Measurements from ENCODE around the gene CALN1. TPM values are rescaled to one million over a fixed set of nuclear protein-coding genes. Genes with fewer than 3 reads are reported as not detected.

The CALN1 gene
- total RNA-seq, 4 donors from 2014 or later, result 0.04 TPM; not detected in 3

GRCh38 chr7:72023926-72024325 is 388.2 kb downstream of the CALN1 start:
- ATAC-seq, result no peak
- H3K4me1 ChIP-seq, result no peaks in the 10 kb centered on the region
- H3K36me3 ChIP-seq, result no peaks in the 10 kb centered on the region
- 75 to 84% methylated on average over 4 of the region's 4 CpGs for WGBS, 2 donors (ENCODE audit: low coverage in 1 of 2)
- no peaks in the 10 kb centered on the region for H3K27me3 ChIP-seq
- H3K4me3 ChIP-seq, result no peak overlapping the region
- no peak overlapping the region for H3K27ac ChIP-seq
- no peak for TF ChIP-seq EP300 (IDR thresholded peaks at IDR 0.05)
- no peak for TF ChIP-seq POLR2A (IDR thresholded peaks at IDR 0.05)
- TF ChIP-seq CTCF (IDR thresholded peaks at IDR 0.05), result no peak
- TF ChIP-seq POLR2AphosphoS5 (IDR thresholded peaks at IDR 0.05), result no peak
- H3K9me3 ChIP-seq, result peaks cover 0 to 22% (median 0%) of the 10 kb centered on the region in 3 donors

GRCh38 chr7:72021716-72022115 is 390.4 kb downstream of the CALN1 start:
- H3K9me3 ChIP-seq, result peaks cover 0 to 16% (median 0%) of the 10 kb centered on the region in 3 donors
- no peak overlapping the region for H3K4me3 ChIP-seq
- no peak for ATAC-seq
- 74 to 89% methylated on average over 3 of the region's 3 CpGs for WGBS, 2 donors (ENCODE audit: low coverage in 1 of 2)
- H3K27me3 ChIP-seq, result no peaks in the 10 kb centered on the region
- no peak overlapping the region for H3K27ac ChIP-seq
- H3K36me3 ChIP-seq, result no peaks in the 10 kb centered on the region
- no peak for TF ChIP-seq EP300 (IDR thresholded peaks at IDR 0.05)
- TF ChIP-seq POLR2A (IDR thresholded peaks at IDR 0.05), result no peak
- no peak for TF ChIP-seq CTCF (IDR thresholded peaks at IDR 0.05)
- no peak for TF ChIP-seq POLR2AphosphoS5 (IDR thresholded peaks at IDR 0.05)
- no peaks in the 10 kb centered on the region for H3K4me1 ChIP-seq

DNA sequence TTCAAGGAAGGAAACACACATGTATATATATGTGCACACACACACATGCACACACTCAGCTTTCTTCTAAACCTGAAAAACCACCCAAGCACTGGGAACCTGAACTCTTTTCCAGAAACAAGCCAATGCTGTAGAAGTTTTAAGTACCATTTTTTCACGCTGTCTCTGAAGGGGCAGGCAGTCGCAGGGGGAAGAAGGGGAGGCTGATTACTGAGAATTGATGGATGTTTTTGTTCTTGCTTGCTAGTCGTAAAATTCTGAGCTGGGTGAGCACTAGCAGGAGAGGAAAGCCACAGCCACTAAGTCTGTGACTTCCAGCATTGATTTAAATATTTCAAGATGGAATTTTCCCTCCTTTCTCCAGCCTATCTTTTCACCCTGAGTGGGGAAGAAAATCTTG is 391.8 kb downstream of the CALN1 start:
- ATAC-seq, result no peak
- TF ChIP-seq POLR2AphosphoS5 (IDR thresholded peaks at IDR 0.05), result no peak
- no peak for TF ChIP-seq EP300 (IDR thresholded peaks at IDR 0.05)
- TF ChIP-seq POLR2A (IDR thresholded peaks at IDR 0.05), result no peak
- TF ChIP-seq CTCF (IDR thresholded peaks at IDR 0.05), result no peak
- Histone ChIP-seq H3K27ac (no peak overlapping the region), H3K27me3 (no peaks in the 10 kb centered on the region), H3K9me3 (peaks cover 0 to 16% (median 0%) of the 10 kb centered on the region in 3 donors), H3K4me1 (no peaks in the 10 kb centered on the region), H3K4me3 (no peak overlapping the region), H3K36me3 (no peaks in the 10 kb centered on the region)
- WGBS, 2 donors (ENCODE audit: low coverage in 1 of 2), result 0 to 49% methylated on average over 3 of the region's 3 CpGs

GRCh38 chr7:72019436-72019835 is 392.7 kb downstream of the CALN1 start:
- Histone ChIP-seq H3K27ac (no peak overlapping the region), H3K36me3 (no peaks in the 10 kb centered on the region), H3K4me3 (no peak overlapping the region), H3K27me3 (no peaks in the 10 kb centered on the region), H3K9me3 (peaks cover 0 to 16% (median 0%) of the 10 kb centered on the region in 3 donors), H3K4me1 (no peaks in the 10 kb centered on the region)
- WGBS, 2 donors (ENCODE audit: low coverage in 1 of 2), result no CpG with 5 or more reads among the region's 2 CpGs
- ATAC-seq, result no peak
- TF ChIP-seq POLR2AphosphoS5 (IDR thresholded peaks at IDR 0.05) (no peak), CTCF (IDR thresholded peaks at IDR 0.05) (no peak), POLR2A (IDR thresholded peaks at IDR 0.05) (no peak), EP300 (IDR thresholded peaks at IDR 0.05) (no peak)

- H3K36me3 ChIP-seq, result no peaks in the 10 kb centered on the region
- H3K4me1 ChIP-seq, result no peaks in the 10 kb centered on the region
- no peak for ATAC-seq
These were observed 394.4 kb downstream of the CALN1 start for GRCh38 chr7:72017756-72018155.

More at GRCh38 chr7:72017756-72018155, 394.4 kb downstream of the CALN1 start:
- TF ChIP-seq EP300 (IDR thresholded peaks at IDR 0.05) (no peak), POLR2AphosphoS5 (IDR thresholded peaks at IDR 0.05) (no peak), POLR2A (IDR thresholded peaks at IDR 0.05) (no peak), CTCF (IDR thresholded peaks at IDR 0.05) (no peak)
- Histone ChIP-seq H3K27me3 (no peaks in the 10 kb centered on the region), H3K9me3 (peaks cover 0 to 16% (median 0%) of the 10 kb centered on the region in 3 donors), H3K27ac (no peak overlapping the region), H3K4me3 (no peak overlapping the region)
- 63 to 64% methylated on average over 6 of the region's 6 CpGs for WGBS, 2 donors (ENCODE audit: low coverage in 1 of 2)

Measured in gastroesophageal sphincter (tissue), 4 donors.